Right lobe of liver (tissue), 6 donors: ENCODE data around the gene NBEA. TPM values are rescaled to one million over a fixed set of nuclear protein-coding genes. Genes with fewer than 3 reads are reported as not detected.

Experiments used
- ATAC-seq, 4 donors: fragments of 200-7000 bp; cut with Tn5 transposase; one replicate each; pipeline ENCODE4 v1.9.1; 2020; ENCODE audit warnings: mild to moderate bottlenecking in 4 of 4, moderate library complexity in 4 of 4
- DNase-seq, 3 donors: peaks; one replicate each; pipeline ENCODE4 v3.0.0-alpha.2; 2020
- H3K27ac ChIP-seq, 3 donors: fragments of 200-600 bp; one replicate each; pipeline ENCODE4 v1.8.0; 2022
- H3K27me3 ChIP-seq, 2 donors: fragments of 200-600 bp; one replicate each; pipeline ENCODE4 v1.8.0; 2022
- H3K36me3 ChIP-seq, 4 donors: fragments of 200-600 bp; sonication (generic) in 1 of 4; one replicate each; pipeline versions ENCODE4 v1.5.1 to v1.8.0; 2017 to 2022; ENCODE audit warnings: control low read depth in 1 of 4
- H3K4me1 ChIP-seq, 4 donors: fragments of 200-600 bp; sonication (generic) in 1 of 4; one replicate each; pipeline versions ENCODE4 v1.5.1 to v1.8.0; 2017 to 2022; ENCODE audit warnings: control low read depth in 1 of 4
- H3K4me3 ChIP-seq, 3 donors: fragments of 200-600 bp; one replicate each; pipeline ENCODE4 v1.8.0; 2022
- H3K9me3 ChIP-seq, 4 donors: fragments of 200-600 bp; sonication (generic) in 1 of 4; one replicate each; pipeline versions ENCODE4 v1.5.1 to v1.8.0; 2017 to 2022; ENCODE audit warnings: control low read depth in 1 of 4
- CTCF ChIP-seq, 4 donors: fragments of 200-600 bp in 3 of 4; fragments of 450-650 bp in 1 of 4; IDR thresholded peaks; one replicate each; pipeline versions ENCODE4 v1.5.1 to v1.8.0; 2016 to 2022; ENCODE audit warnings: antibody characterized with exemption in 4 of 4, mild to moderate bottlenecking in 2 of 4
- POLR2A ChIP-seq: fragments of 450-650 bp; IDR thresholded peaks from one replicate; pipeline ENCODE4 v1.6.1; 2017; ENCODE audit warnings: antibody characterized with exemption, mild to moderate bottlenecking
- WGBS: methylation state at CpG from one replicate; pipeline ENCODE4 v1.1.6; 2018; ENCODE audit warnings: low coverage, low lambda C conversion rate; ENCODE audit not compliant: insufficient coverage; ENCODE audit errors: missing lambda C conversion rate; 5-methylcytosine and 5-hydroxymethylcytosine counted together
- intact Hi-C, 2 donors: fragments of 100-400 bp; cut with DNase I; formaldehyde crosslinking; loops; one replicate each; pipeline versions ENCODE4 v1.11.2 to v1.14.1; 2022
- total RNA-seq, 6 experiments: library from RNA; depleted of rRNA in 2 of 6; stranded (reverse); fragments of >200 nt in 2 of 6; fragmentation: NEBNext Ultra II Directional in 3 of 6; extraction: Animal tissue kit (Norgen Biotek cat#: 25700) in 3 of 6; gene quantifications; one replicate each; pipeline versions ENCODE4 v1.1.0 to v1.2.4, GENCODE V29; 2016 to 2023
- donor health status: DM: no; HTN: yes; CAD: no.
- donor health status: DM: no; HTN: no; CAD: no.
- donor health status: DM: no; HTN: no; CAD: no.
- donor health status: DM: no; HTN: yes; CAD: no.
- donor health status: DM: no; HTN: yes; CAD: no.

NBEA gene
- total RNA-seq, 6 experiments from 2014 or later, result 0.62 to 1.7 (median 0.75) TPM

GRCh38 chr13:35025314-35025713 lies 83.2 kb downstream of the NBEA start:
- ATAC-seq (no peak), DNase-seq (no peak)
- 69% methylated on average over 2 of the region's 2 CpGs for WGBS
- TF ChIP-seq CTCF (IDR thresholded peaks at IDR 0.05), result no peak
- no peak for TF ChIP-seq POLR2A
- intact Hi-C loops, result no loop called here
- Histone ChIP-seq H3K36me3 (no peaks in the 10 kb centered on the region), H3K27me3 (no peaks in the 10 kb centered on the region), H3K4me1 (no peaks in the 10 kb centered on the region), H3K9me3 (no peaks in the 10 kb centered on the region), H3K4me3 (no peak overlapping the region), H3K27ac (no peak overlapping the region)

GRCh38 chr13:35028338-35028867 lies 86.3 kb downstream of the NBEA start:
- Histone ChIP-seq H3K36me3 (no peaks in the 10 kb centered on the region), H3K27me3 (no peaks in the 10 kb centered on the region), H3K27ac (no peak overlapping the region), H3K4me3 (no peak overlapping the region), H3K9me3 (no peaks in the 10 kb centered on the region), H3K4me1 (no peaks in the 10 kb centered on the region)
- DNase-seq (no peak), ATAC-seq (no peak)
- TF ChIP-seq POLR2A (no peak), CTCF (IDR thresholded peaks at IDR 0.05) (no peak)
- intact Hi-C loops, result no loop called here
- 60% methylated on average over 1 of the region's 1 CpG for WGBS

- no peaks in the 10 kb centered on the region for H3K27me3 ChIP-seq
- no peaks in the 10 kb centered on the region for H3K4me1 ChIP-seq
- ATAC-seq (no peak), DNase-seq (no peak)
- H3K27ac ChIP-seq, result no peak overlapping the region
- H3K4me3 ChIP-seq, result no peak overlapping the region
- no peak for TF ChIP-seq CTCF (IDR thresholded peaks at IDR 0.05)
- H3K9me3 ChIP-seq, result no peaks in the 10 kb centered on the region
- intact Hi-C loops, result no loop called here
- H3K36me3 ChIP-seq, result no peaks in the 10 kb centered on the region
- 80% methylated on average over 3 of the region's 3 CpGs for WGBS
Observed at GRCh38 chr13:35039012-35039411, 96.9 kb downstream of the NBEA start.

- Histone ChIP-seq H3K4me1 (no peaks in the 10 kb centered on the region), H3K27ac (no peak overlapping the region), H3K4me3 (no peak overlapping the region), H3K27me3 (no peaks in the 10 kb centered on the region), H3K36me3 (no peaks in the 10 kb centered on the region), H3K9me3 (no peaks in the 10 kb centered on the region)
- ATAC-seq, result no peak
- intact Hi-C loops, result no loop called here
- no peak for TF ChIP-seq POLR2A
- no peak for TF ChIP-seq CTCF (IDR thresholded peaks at IDR 0.05)
- WGBS, result 36% methylated on average over 2 of the region's 2 CpGs
- DNase-seq, result no peak
Observed at GRCh38 chr13:35046587-35046986, 104.5 kb downstream of the NBEA start.

GRCh38 chr13:35055705-35056104 lies 113.6 kb downstream of the NBEA start:
- no peak overlapping the region for H3K27ac ChIP-seq
- H3K4me3 ChIP-seq, result no peak overlapping the region
- H3K27me3 ChIP-seq, result no peaks in the 10 kb centered on the region
- H3K4me1 ChIP-seq, result no peaks in the 10 kb centered on the region
- no peak for ATAC-seq
- WGBS, result 70% methylated on average over 5 of the region's 5 CpGs
- no peak for DNase-seq
- no peaks in the 10 kb centered on the region for H3K36me3 ChIP-seq
- no peak for TF ChIP-seq POLR2A
- TF ChIP-seq CTCF (IDR thresholded peaks at IDR 0.05), result no peak
- no peaks in the 10 kb centered on the region for H3K9me3 ChIP-seq
- intact Hi-C loops, result no loop called here
